Fibroblast of villous mesenchyme (primary cell): ENCODE measurements around the gene IQSEC1. TPM values are rescaled to one million over a fixed set of nuclear protein-coding genes. Genes with fewer than 3 reads are reported as not detected.

ENCODE experiments used
- DNase-seq: peaks from one replicate; pipeline ENCODE4 v3.0.0-alpha.2; 2010; ENCODE audit warnings: low read depth
- H3K4me3 ChIP-seq: 2 replicates; pipeline ENCODE4 v1.5.1; 2011; ENCODE audit warnings: low read depth, mild to moderate bottlenecking, low read length
- CTCF ChIP-seq: IDR thresholded peaks from 2 replicates; pipeline ENCODE4 v1.5.1; 2012; ENCODE audit warnings: low read depth, mild to moderate bottlenecking, low read length; ENCODE audit not compliant: insufficient read depth
- total RNA-seq: library from RNA; depleted of rRNA; stranded (reverse); fragments of >200 nt; gene quantifications from 2 replicates; pipeline ENCODE4 v1.2.3, GENCODE V29; 2012

IQSEC1 gene
- total RNA-seq, 1 donor = 19.9 TPM

- no peak for TF ChIP-seq CTCF
- DNase-seq = no peak
- no peak overlapping the region for H3K4me3 ChIP-seq
Measured at GRCh38 chr3:13034861-13035260, 38.4 kb downstream of the IQSEC1 start.

DNA sequence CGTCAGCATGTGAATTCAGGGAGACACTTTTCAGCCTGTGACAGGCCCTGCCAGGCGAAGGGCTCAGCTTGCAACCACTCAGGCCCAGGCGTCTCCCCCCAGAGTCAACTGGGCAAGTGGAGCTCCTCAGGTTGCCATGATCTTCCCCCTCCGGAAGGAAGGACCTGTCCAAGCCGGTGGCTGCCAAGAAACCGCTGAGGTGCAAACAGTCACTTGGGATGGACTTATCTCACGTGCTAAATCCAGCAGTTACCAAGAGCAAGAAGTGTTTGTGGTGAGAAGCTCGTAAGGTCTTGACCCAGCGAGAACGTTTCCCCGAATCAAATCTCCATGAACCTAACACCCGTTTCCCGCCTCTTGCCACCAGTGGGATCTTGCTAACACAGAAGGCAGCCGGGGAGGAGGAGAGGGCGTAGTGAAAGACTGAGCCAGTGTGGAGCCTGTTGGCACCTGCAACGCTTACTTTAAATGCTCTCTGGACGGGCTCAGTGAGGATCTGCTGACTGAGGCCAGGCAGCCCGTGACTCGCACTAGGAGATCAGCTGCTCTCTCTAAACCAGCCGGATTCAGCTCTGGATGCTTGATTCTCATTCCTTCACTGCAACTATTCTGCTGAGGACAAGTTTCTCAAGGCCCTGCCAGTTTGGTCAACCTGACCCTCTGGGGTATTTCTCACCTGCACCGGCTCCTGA, 39.0 kb downstream of the IQSEC1 start:
- H3K4me3 ChIP-seq = no peak overlapping the region
- no peak for DNase-seq
- no peak for TF ChIP-seq CTCF

- DNase-seq = no peak
- no peak overlapping the region for H3K4me3 ChIP-seq
- no peak for TF ChIP-seq CTCF
Measured at GRCh38 chr3:13032206-13032605, 41.0 kb downstream of the IQSEC1 start.

DNA sequence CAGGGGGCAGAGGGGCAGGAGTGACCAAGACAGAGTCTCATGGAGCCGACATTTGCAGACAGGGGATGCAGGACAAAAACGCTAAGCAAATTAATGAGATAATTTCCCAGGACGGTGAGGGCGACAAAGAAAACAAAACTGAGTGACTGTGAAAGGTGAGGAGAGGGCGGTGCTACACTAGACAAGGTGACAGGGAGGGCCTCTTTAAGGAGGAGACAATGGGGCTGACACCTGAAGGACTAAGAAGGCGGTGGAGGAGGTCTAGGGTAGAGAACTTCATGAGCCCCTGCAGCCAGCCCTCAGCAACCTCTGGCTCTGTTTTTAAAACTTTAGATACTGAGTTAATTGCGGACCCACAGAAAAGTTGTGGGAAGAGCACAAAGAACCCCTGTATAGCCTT, 41.6 kb downstream of the IQSEC1 start:
- no peak for TF ChIP-seq CTCF
- DNase-seq = no peak
- H3K4me3 ChIP-seq = no peak overlapping the region

DNA sequence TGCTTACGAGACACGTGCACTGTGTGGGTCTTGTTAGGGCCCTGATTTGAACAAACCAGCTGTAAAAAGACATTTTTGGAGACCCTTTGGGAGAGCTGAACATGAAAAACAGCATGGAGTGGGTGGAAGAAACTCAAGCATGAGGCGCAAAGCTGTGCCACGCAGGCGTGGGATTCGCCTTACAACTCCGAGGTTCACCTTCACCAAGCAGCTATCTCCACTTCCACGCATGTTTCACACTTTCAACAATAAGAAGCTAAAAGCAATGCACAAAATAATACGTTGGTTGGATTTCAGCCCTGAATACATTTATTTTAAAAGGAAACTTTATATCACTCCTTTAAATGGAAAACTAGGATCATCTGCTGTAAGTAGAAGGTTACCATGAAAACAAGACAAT, 42.5 kb downstream of the IQSEC1 start:
- DNase-seq = no peak
- no peak overlapping the region for H3K4me3 ChIP-seq
- TF ChIP-seq CTCF = no peak

DNA sequence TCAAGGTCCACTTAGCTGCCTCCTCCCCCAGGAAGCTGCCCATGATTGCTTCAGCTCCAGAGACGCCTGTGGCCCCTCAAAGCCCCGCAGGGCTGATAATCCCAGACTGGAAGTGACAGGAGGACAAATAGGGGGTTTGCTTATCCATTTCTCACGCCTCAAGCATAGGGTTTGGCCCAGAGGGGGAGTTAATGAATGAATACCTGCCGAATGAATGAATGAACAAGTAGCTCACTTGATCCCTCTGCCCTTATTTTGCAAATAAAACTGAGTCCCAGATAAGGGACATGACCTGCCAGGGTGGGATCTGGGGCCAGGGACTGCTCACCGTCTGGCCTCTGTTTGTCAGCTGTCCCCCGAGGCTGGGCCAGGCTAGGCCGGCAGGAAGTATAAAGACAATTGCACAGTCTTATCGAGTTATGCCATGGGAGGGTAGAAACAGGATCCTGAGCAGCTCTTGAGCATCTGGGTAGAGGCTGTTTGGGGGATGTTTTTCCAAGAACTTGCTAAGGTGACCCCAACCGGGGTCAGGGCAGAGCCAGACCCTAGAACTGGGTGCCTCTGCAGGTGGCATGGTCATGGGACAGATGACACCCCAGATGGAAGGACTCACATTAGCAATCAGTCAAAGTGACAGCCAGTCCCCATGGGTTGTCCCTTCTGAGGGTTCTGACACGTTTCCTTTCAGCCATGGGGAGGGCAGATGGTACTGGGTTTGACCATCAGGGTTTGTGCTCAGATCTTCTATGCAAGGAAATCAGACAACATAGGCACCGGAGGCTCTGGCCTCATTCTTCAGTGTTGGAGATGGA, 45.0 kb downstream of the IQSEC1 start:
- H3K4me3 ChIP-seq = no peak overlapping the region
- no peak for TF ChIP-seq CTCF
- no peak for DNase-seq
